IMR-90 (cell line): ENCODE results near the gene URI1. TPM values are rescaled to one million over a fixed set of nuclear protein-coding genes. Genes with fewer than 3 reads are reported as not detected.

Experiments used
- ATAC-seq: fragments of 200-7000 bp; cut with Tn5 transposase; 2 replicates; pipeline ENCODE4 v1.9.1; 2020; ENCODE audit warnings: low read depth, mild to moderate bottlenecking, moderate library complexity
- BruUV-seq: library from RNA; stranded (reverse); fragments of 400-500 nt; replicated peaks from 2 replicates; lab custom pipeline; 2021; lab: Mats Ljungman, UMichigan
- CTCF ChIA-PET: fragments of 300-600 bp; formaldehyde crosslinking; extraction: SDS; loops from one replicate; lab custom pipeline; 2021; ENCODE audit warnings: antibody characterized with exemption; lab: Yijun Ruan, JAX
- POLR2A ChIA-PET: fragments of 300-600 bp; sonication (Branson Sonifier 250); formaldehyde crosslinking; loops from one replicate; lab custom pipeline; 2022; ENCODE audit warnings: antibody characterized with exemption; ENCODE audit not compliant: unreplicated experiment; lab: Charles Lee
- DNase-seq: peaks from one replicate; pipeline ENCODE4 v3.0.0; 2013
- H2AFZ ChIP-seq: replicated peaks from 2 replicates; pipeline ENCODE3; 2013; ENCODE audit warnings: low read length, mild to moderate bottlenecking; ENCODE audit not compliant: poor library complexity
- H2AK5ac ChIP-seq: 2 replicates; pipeline ENCODE4 v1.6.1; 2013; ENCODE audit warnings: low read depth, low read length, inconsistent platforms
- H2AK9ac ChIP-seq: replicated peaks from 2 replicates; pipeline ENCODE3; 2013; ENCODE audit warnings: mild to moderate bottlenecking, low read depth, low read length, moderate library complexity; ENCODE audit not compliant: poor library complexity
- H2BK120ac ChIP-seq: 2 replicates; pipeline ENCODE4 v1.6.1; 2013; ENCODE audit warnings: low read depth, low read length, inconsistent platforms
- H2BK15ac ChIP-seq: 3 replicates; pipeline ENCODE4 v1.6.1; 2013; ENCODE audit warnings: low read depth, low read length, inconsistent platforms
- H2BK20ac ChIP-seq: 2 replicates; pipeline ENCODE4 v1.6.1; 2013; ENCODE audit warnings: low read depth, mild to moderate bottlenecking, inconsistent platforms, low read length, moderate library complexity
- H2BK5ac ChIP-seq: 2 replicates; pipeline ENCODE4 v1.6.1; 2013; ENCODE audit warnings: mild to moderate bottlenecking, low read depth, low read length, inconsistent platforms; ENCODE audit not compliant: poor library complexity, severe bottlenecking
- H3K14ac ChIP-seq: replicated peaks from 2 replicates; pipeline ENCODE4 v1.6.1; 2013; ENCODE audit warnings: low read depth, low read length, inconsistent platforms
- H3K18ac ChIP-seq: 2 replicates; pipeline ENCODE4 v1.6.1; 2013; ENCODE audit warnings: low read depth, low read length, control low read depth
- H3K23ac ChIP-seq: 2 replicates; pipeline ENCODE4 v1.6.1; 2013; ENCODE audit warnings: low read depth, low read length, inconsistent platforms
- H3K27ac ChIP-seq: 2 replicates; pipeline ENCODE4 v1.5.1; 2013; ENCODE audit warnings: mild to moderate bottlenecking, control low read depth, low read length; ENCODE audit not compliant: insufficient read depth
- H3K27me3 ChIP-seq: 2 replicates; pipeline ENCODE4 v1.6.1; 2013; ENCODE audit warnings: low read length; ENCODE audit not compliant: control insufficient read depth, insufficient read depth
- H3K36me3 ChIP-seq: 2 replicates; pipeline ENCODE4 v1.6.1; 2013; ENCODE audit warnings: low read length, mixed read lengths; ENCODE audit not compliant: control insufficient read depth, insufficient read depth
- H3K4ac ChIP-seq: 2 replicates; pipeline ENCODE4 v1.6.1; 2013; ENCODE audit warnings: low read depth, low read length, inconsistent platforms
- H3K4me1 ChIP-seq: 2 replicates; pipeline ENCODE4 v1.6.1; 2013; ENCODE audit warnings: low read length, mixed read lengths; ENCODE audit not compliant: control insufficient read depth, insufficient read depth
- H3K4me2 ChIP-seq: 2 replicates; pipeline ENCODE4 v1.6.1; 2013; ENCODE audit warnings: low read depth, mild to moderate bottlenecking, control low read depth, low read length, moderate library complexity
- H3K4me3 ChIP-seq: 2 replicates; pipeline ENCODE4 v1.5.1; 2013; ENCODE audit warnings: low read depth, mild to moderate bottlenecking, control low read depth, low read length, moderate library complexity; ENCODE audit not compliant: insufficient read depth
- H3K56ac ChIP-seq: 2 replicates; pipeline ENCODE4 v1.6.1; 2013; ENCODE audit warnings: low read length, inconsistent platforms; ENCODE audit not compliant: insufficient read depth; ENCODE audit errors: extremely low read depth
- H3K79me1 ChIP-seq, 2 experiments: 2 replicates each; pipeline ENCODE4 v1.6.1; 2013; ENCODE audit warnings: low read length in 2 of 2, inconsistent platforms in 1 of 2, low read depth in 1 of 2
- H3K9ac ChIP-seq: 2 replicates; pipeline ENCODE4 v1.6.1; 2013; ENCODE audit warnings: low read depth, low read length, control low read depth
- H3K9me1 ChIP-seq: 2 replicates; pipeline ENCODE4 v1.6.1; 2013; ENCODE audit warnings: low read length, inconsistent platforms; ENCODE audit not compliant: insufficient read depth
- H3K9me3 ChIP-seq: 2 replicates; pipeline ENCODE4 v1.6.1; 2013; ENCODE audit warnings: low read length; ENCODE audit not compliant: control insufficient read depth, insufficient read depth
- H4K20me1 ChIP-seq: 2 replicates; pipeline ENCODE4 v1.6.1; 2013; ENCODE audit warnings: low read length, inconsistent platforms; ENCODE audit not compliant: insufficient read depth
- H4K5ac ChIP-seq: 2 replicates; pipeline ENCODE4 v1.6.1; 2013; ENCODE audit warnings: mild to moderate bottlenecking, low read depth, low read length, control low read depth
- H4K8ac ChIP-seq, 2 experiments: 2 replicates each; pipeline ENCODE4 v1.6.1; 2013; ENCODE audit warnings: low read depth in 2 of 2, low read length in 2 of 2, control low read depth in 1 of 2, inconsistent platforms in 1 of 2
- H4K91ac ChIP-seq: 2 replicates; pipeline ENCODE4 v1.6.1; 2013; ENCODE audit warnings: low read depth, low read length, inconsistent platforms; ENCODE audit not compliant: insufficient read depth
- BHLHE40 ChIP-seq: fragments of 150-350 bp; IDR thresholded peaks from 2 replicates; pipeline ENCODE4 v1.6.1; 2016; ENCODE audit warnings: mild to moderate bottlenecking, low read depth, low read length
- CEBPB ChIP-seq: IDR thresholded peaks from 2 replicates; pipeline ENCODE4 v1.6.1; 2012; ENCODE audit warnings: low read depth, low read length, improper control_type of control experiment
- CHD1 ChIP-seq: IDR thresholded peaks from 2 replicates; pipeline ENCODE4 v1.6.1; 2012; ENCODE audit warnings: low read depth, low read length, improper control_type of control experiment
- CTCF ChIP-seq: conservative IDR thresholded peaks from 2 replicates; pipeline ENCODE4 v1.5.1; 2012; ENCODE audit warnings: mild to moderate bottlenecking, low read depth, low read length, improper control_type of control experiment
- ELK1 ChIP-seq: fragments of 150-350 bp; IDR thresholded peaks from 2 replicates; pipeline ENCODE4 v1.6.1; 2016; ENCODE audit warnings: low read depth, mild to moderate bottlenecking, low read length, moderate library complexity, borderline replicate concordance
- FOS ChIP-seq: fragments of 150-350 bp; IDR thresholded peaks from 2 replicates; pipeline ENCODE4 v1.6.1; 2016; ENCODE audit warnings: low read depth, low read length
- MAFK ChIP-seq: IDR thresholded peaks from 2 replicates; pipeline ENCODE4 v1.6.1; 2012; ENCODE audit warnings: low read depth, low read length, improper control_type of control experiment
- MAZ ChIP-seq: IDR thresholded peaks from 2 replicates; pipeline ENCODE4 v1.6.1; 2012; ENCODE audit warnings: low read depth, mild to moderate bottlenecking, low read length, improper control_type of control experiment, moderate library complexity, borderline replicate concordance
- MXI1 ChIP-seq: IDR thresholded peaks from 2 replicates; pipeline ENCODE4 v1.6.1; 2012; ENCODE audit warnings: low read depth, mild to moderate bottlenecking, low read length, moderate library complexity, borderline replicate concordance
- NFE2L2 ChIP-seq: fragments of 150-350 bp; IDR thresholded peaks from 2 replicates; pipeline ENCODE4 v1.6.1; 2016; ENCODE audit warnings: low read depth, mild to moderate bottlenecking, low read length
- POLR2A ChIP-seq: IDR thresholded peaks from 2 replicates; pipeline ENCODE4 v1.6.1; 2012; ENCODE audit warnings: mild to moderate bottlenecking, low read depth, low read length
- RAD21 ChIP-seq: IDR thresholded peaks from 2 replicates; pipeline ENCODE4 v1.6.1; 2012; ENCODE audit warnings: low read length, improper control_type of control experiment
- RCOR1 ChIP-seq: IDR thresholded peaks from 2 replicates; pipeline ENCODE4 v1.6.1; 2012; ENCODE audit warnings: mild to moderate bottlenecking, low read length, improper control_type of control experiment; ENCODE audit not compliant: insufficient replicate concordance
- RFX5 ChIP-seq: IDR thresholded peaks from 2 replicates; pipeline ENCODE4 v1.8.0; 2012; ENCODE audit warnings: low read depth, mild to moderate bottlenecking, low read length, moderate library complexity
- SMC3 ChIP-seq: fragments of 150-350 bp; IDR thresholded peaks from 2 replicates; pipeline ENCODE4 v1.6.1; 2016; ENCODE audit warnings: low read depth, mild to moderate bottlenecking, antibody characterized with exemption, low read length, moderate library complexity
- USF2 ChIP-seq: fragments of 150-350 bp; IDR thresholded peaks from 2 replicates; pipeline ENCODE4 v1.6.1; 2017; ENCODE audit warnings: mild to moderate bottlenecking, antibody characterized with exemption, low read length, low read depth
- WGBS, 2 experiments: methylation state at CpG; one replicate each; pipeline versions ENCODE4 v1.1.5 to v1.1.7; 2013; ENCODE audit warnings: missing lambda C conversion rate in 2 of 2; ENCODE audit not compliant: insufficient read length in 1 of 2; ENCODE audit errors: extremely low coverage in 2 of 2; 5-methylcytosine and 5-hydroxymethylcytosine counted together
- dilution Hi-C: fragments of 300-500 bp; cut with HindIII; formaldehyde crosslinking; loops from one replicate; pipeline ENCODE4 v1.14.3; 2018; ENCODE audit warnings: low sequenced_read_pairs; ENCODE audit not compliant: unreplicated experiment
- in situ Hi-C: fragments of 300-500 bp; cut with MboI; formaldehyde crosslinking; loops from 3 replicates; pipeline ENCODE4 v1.14.3; 2019; ENCODE audit warnings: low sequenced_read_pairs, inconsistent platforms, mixed read lengths
- intact Hi-C: fragments of 100-400 bp; cut with micrococcal nuclease; formaldehyde crosslinking; loops from 2 replicates; pipeline ENCODE4 v1.10.0; 2022
- polyA plus RNA-seq, 3 experiments: library from polyadenylated mRNA; depleted of rRNA; stranded (reverse); fragments of >200 nt; gene quantifications; 2 replicates each; pipeline ENCODE4 v1.2.3, GENCODE V29; 2012; ENCODE audit warnings: low replicate concordance in 1 of 3
- total RNA-seq: library from RNA; depleted of rRNA; stranded (reverse); fragments of >200 nt; gene quantifications from 2 replicates; pipeline ENCODE4 v1.2.3, GENCODE V29; 2012

The URI1 gene
- total and polyA plus RNA-seq, 2 of the 4 experiments (the other 2 are of a cell fraction), result 43.2 to 45.3 TPM

- Histone ChIP-seq H4K20me1 (no peaks in the 10 kb centered on the region), H3K4ac (no peak overlapping the region), H3K23ac (no peak overlapping the region), H2BK5ac (no peak overlapping the region), H2AK9ac (no peak overlapping the region), H2BK20ac (no peak overlapping the region), H3K14ac (no peak overlapping the region), H3K27ac (no peak overlapping the region), H3K4me3 (no peak overlapping the region), H4K91ac (no peak overlapping the region), H2AFZ (no peak overlapping the region), H3K79me1 (no peaks in the 10 kb centered on the region), H3K9me3 (no peaks in the 10 kb centered on the region; the same call in 1 of the 2 replicates), H4K8ac (no peak overlapping the region), H3K4me1 (no peaks in the 10 kb centered on the region), H3K9me1 (no peaks in the 10 kb centered on the region), H2BK120ac (no peak overlapping the region), H3K18ac (no peak overlapping the region), H2BK15ac (no peak overlapping the region), H3K36me3 (no peaks in the 10 kb centered on the region), H4K5ac (no peak overlapping the region), H3K56ac (no peak overlapping the region), H3K27me3 (no peaks in the 10 kb centered on the region), H3K4me2 (no peak overlapping the region), H3K9ac (no peak overlapping the region), H2AK5ac (no peak overlapping the region)
- ChIA-PET POLR2A (no interaction called here), CTCF (no interaction called here)
- no CpG with 5 or more reads among the region's 1 CpG for WGBS, 2 experiments
- no TSS peak for BruUV-seq
- no peak for ATAC-seq
- in situ Hi-C loops (no loop called here), dilution Hi-C loops (no loop called here), intact Hi-C loops (no loop called here)
- DNase-seq, result no peak
- TF ChIP-seq USF2 (no peak), NFE2L2 (no peak), RCOR1 (no peak), RAD21 (no peak), MAFK (no peak), CEBPB (no peak), RFX5 (no peak), CHD1 (no peak), MXI1 (no peak), POLR2A (no peak), ELK1 (no peak), BHLHE40 (no peak), FOS (no peak), SMC3 (no peak), CTCF (no peak), MAZ (no peak)
Observed at GRCh38 chr19:29926031-29926430, 16.0 kb upstream of the URI1 start.
